K562 (cell line): ENCODE data around the gene GFI1B. TPM values are rescaled to one million over a fixed set of nuclear protein-coding genes. Genes with fewer than 3 reads are reported as not detected.

Source experiments
- ATAC-seq: fragments of 200-7000 bp; cut with Tn5 transposase; 3 replicates; pipeline ENCODE4 v1.9.1; 2020; ENCODE audit warnings: moderate library complexity
- BruUV-seq: library from RNA; stranded (reverse); fragments of 400-500 nt; replicated peaks from 2 replicates; lab custom pipeline; 2021; lab: Mats Ljungman, UMichigan
- CTCF ChIA-PET: fragments of 300-600 bp; formaldehyde crosslinking; extraction: SDS; loops from one replicate; lab custom pipeline; 2021; ENCODE audit warnings: low intra/inter-chr PET ratio; lab: Yijun Ruan, JAX
- POLR2A ChIA-PET: fragments of 300-600, 350-650 bp; sonication (Branson Sonifier 250); formaldehyde crosslinking; extraction: SDS; loops from one replicate; lab custom pipeline; 2021; ENCODE audit warnings: antibody characterized with exemption, inconsistent platforms; lab: Yijun Ruan, JAX
- DNase-seq, 4 experiments: peaks; one replicate each; pipeline versions ENCODE4 v3.0.0 to v3.0.0-alpha.2; 2011 to 2018; ENCODE audit warnings: low spot score in 3 of 4, mixed read lengths in 3 of 4; ENCODE audit errors: extremely low read depth in 1 of 4
- FAIRE-seq: peaks from 2 replicates; lab custom pipeline; 2011; peaks lifted over from hg19 to GRCh38; lab: Jason Lieb, UNC
- H2AFZ ChIP-seq: 2 replicates; pipeline ENCODE4 v1.6.0; 2011; ENCODE audit warnings: low read depth, low read length, control low read depth, inconsistent platforms
- H3K27ac ChIP-seq: fragments of 200-600 bp; 3 replicates; pipeline ENCODE4 v1.8.0; 2011; ENCODE audit warnings: low read depth, mild to moderate bottlenecking, control low read depth, inconsistent platforms, low read length, moderate library complexity, mixed read lengths; ENCODE audit errors: extremely low read depth
- H3K27me3 ChIP-seq, 2 experiments: fragments of 300-600 bp in 1 of 2; 2 replicates in 1 of 2; 3 replicates in 1 of 2; pipeline versions ENCODE4 v1.6.0 to v1.8.0; 2011; ENCODE audit warnings: inconsistent platforms in 2 of 2, low read length in 2 of 2, mild to moderate bottlenecking in 1 of 2, mixed read lengths in 1 of 2, moderate library complexity in 1 of 2; ENCODE audit not compliant: control insufficient read depth in 2 of 2, insufficient read depth in 2 of 2
- H3K36me3 ChIP-seq: fragments of 300-600 bp; 3 replicates; pipeline ENCODE4 v1.8.0; 2011; ENCODE audit warnings: mild to moderate bottlenecking, low read length, inconsistent platforms; ENCODE audit not compliant: control insufficient read depth, insufficient read depth
- H3K4me1 ChIP-seq, 2 experiments: fragments of 200-600 bp in 1 of 2; replicated peaks in 1 of 2; 2 replicates in 1 of 2; 3 replicates in 1 of 2; pipeline versions ENCODE4 v1.5.1 to v1.8.0; 2011; ENCODE audit warnings: inconsistent platforms in 2 of 2, low read length in 2 of 2, mild to moderate bottlenecking in 1 of 2, mixed read lengths in 1 of 2, moderate library complexity in 1 of 2; ENCODE audit not compliant: control insufficient read depth in 2 of 2, insufficient read depth in 2 of 2
- H3K4me2 ChIP-seq: 2 replicates; pipeline ENCODE4 v1.6.1; 2011; ENCODE audit warnings: low read length, control low read depth, inconsistent platforms, mixed read lengths; ENCODE audit not compliant: insufficient read depth
- H3K4me3 ChIP-seq: fragments of 200-600 bp; sonication (generic), shearing (Covaris generic); 2 replicates; pipeline ENCODE4 v1.5.1; 2016; ENCODE audit warnings: control low read depth, inconsistent platforms
- H3K79me2 ChIP-seq: fragments of 200-600 bp; 3 replicates; pipeline ENCODE4 v1.8.0; 2011; ENCODE audit warnings: low read length, inconsistent platforms; ENCODE audit not compliant: control insufficient read depth, insufficient read depth
- H3K9ac ChIP-seq, 2 experiments: 2 replicates each; pipeline versions ENCODE4 v1.6.0 to v1.6.1; 2011; ENCODE audit warnings: low read depth in 2 of 2, low read length in 2 of 2, control low read depth in 1 of 2, inconsistent platforms in 1 of 2, mild to moderate bottlenecking in 1 of 2, mixed read lengths in 1 of 2; ENCODE audit not compliant: insufficient read depth in 1 of 2
- H3K9me1 ChIP-seq: one replicate; pipeline ENCODE4 v1.6.0; 2011; ENCODE audit warnings: inconsistent platforms, mild to moderate bottlenecking, low read length, moderate library complexity; ENCODE audit not compliant: control insufficient read depth, insufficient read depth
- H3K9me3 ChIP-seq: replicated peaks from 2 replicates; pipeline ENCODE4 v1.5.1; 2011; ENCODE audit warnings: low read depth, low read length, inconsistent platforms; ENCODE audit not compliant: control insufficient read depth, insufficient read depth
- H4K20me1 ChIP-seq: replicated peaks from 2 replicates; pipeline ENCODE4 v1.6.1; 2011; ENCODE audit warnings: low read length, inconsistent platforms, mixed read lengths; ENCODE audit not compliant: control insufficient read depth, insufficient read depth
- ARID4B ChIP-seq: sonication (generic); formaldehyde crosslinking; IDR thresholded peaks from 2 replicates; pipeline ENCODE4 v1.8.0; 2022; ENCODE audit warnings: mild to moderate bottlenecking, missing genetic modification reagents
- CEBPG ChIP-seq, 3 experiments: fragments of 200-800 bp in 1 of 3; sonication (Bioruptor generic) in 1 of 3; sonication (generic) in 1 of 3; formaldehyde crosslinking in 1 of 3; IDR thresholded peaks in 2 of 3; conservative IDR thresholded peaks in 1 of 3; 2 replicates each; pipeline versions ENCODE4 v1.6.1 to v1.8.0; 2016 to 2022; ENCODE audit warnings: missing compliant biosample characterization in 2 of 3, missing genetic modification characterization in 2 of 3, mild to moderate bottlenecking in 1 of 3, missing genetic modification reagents in 1 of 3
- DMBX1 ChIP-seq: fragments of 250-450 bp; sonication (Bioruptor Pico); IDR thresholded peaks from 2 replicates; pipeline ENCODE4 v1.8.0; 2022; ENCODE audit warnings: inconsistent platforms, mild to moderate bottlenecking, moderate library complexity, borderline replicate concordance
- HEY1 ChIP-seq: fragments of 250-450 bp; sonication (Bioruptor Pico); IDR thresholded peaks from 2 replicates; pipeline ENCODE4 v1.5.0; 2020; ENCODE audit warnings: mild to moderate bottlenecking, moderate library complexity, borderline replicate concordance
- PHF8 ChIP-seq: fragments of 200-600 bp; sonication (generic); IDR thresholded peaks from 2 replicates; pipeline ENCODE4 v1.6.1; 2012; ENCODE audit warnings: mixed run types, mild to moderate bottlenecking, inconsistent platforms, low read length, moderate library complexity, borderline replicate concordance
- SUPT5H ChIP-seq: fragments of 450-650 bp; IDR thresholded peaks from 2 replicates; pipeline ENCODE4 v1.6.1; 2016
- ZNF24 ChIP-seq: fragments of 450-650 bp; IDR thresholded peaks from 2 replicates; pipeline ENCODE4 v1.6.1; 2016
- ZNF395 ChIP-seq: fragments of 200-800 bp; sonication (Bioruptor generic); IDR thresholded peaks from 2 replicates; pipeline ENCODE4 v1.6.1; 2017; ENCODE audit warnings: missing genetic modification characterization, missing compliant biosample characterization
- WGBS: fragments of 100-300 bp; shearing (Covaris generic); methylation state at CpG from one replicate; pipeline ENCODE4 v1.1.6; 2016; ENCODE audit warnings: low coverage, mixed read lengths; ENCODE audit not compliant: insufficient coverage; ENCODE audit errors: missing lambda C conversion rate; 5-methylcytosine and 5-hydroxymethylcytosine counted together
- in situ Hi-C: fragments of 300-500 bp; cut with MboI; formaldehyde crosslinking; loops from 4 replicates; pipeline ENCODE4 v1.15.0; 2018; ENCODE audit warnings: inconsistent platforms, mixed read lengths
- intact Hi-C: fragments of 100-400 bp; cut with micrococcal nuclease; formaldehyde crosslinking; loops from 2 replicates; pipeline ENCODE4 v1.14.2; 2022
- polyA plus RNA-seq, 8 experiments: library from polyadenylated mRNA; depleted of rRNA in 4 of 8; stranded (reverse) in 5 of 8; unstranded in 3 of 8; fragments of >200 nt; fragmentation: Nextera tagmentation in 2 of 8; fragmentation: Illumina TruSeq in 1 of 8; extraction: Ambion mirVana in 2 of 8; extraction: Trizol in 1 of 8; gene quantifications; 2 replicates each; pipeline versions ENCODE4 v1.2.1 to v1.2.3, GENCODE V29; 2011 to 2014; ENCODE audit warnings: inconsistent platforms in 1 of 8, missing spikeins in 1 of 8
- total RNA-seq, 7 experiments: library from RNA; depleted of rRNA in 6 of 7; stranded (reverse); fragments of >200 nt in 6 of 7; fragmentation: Illumina TruSeq in 2 of 7; extraction: Trizol in 2 of 7; gene quantifications; 2 replicates each; pipeline versions ENCODE4 v1.2.1 to v1.2.3, GENCODE V29; 2011 to 2021; ENCODE audit warnings: low replicate concordance in 1 of 7
- TF ChIP-seq, protein P1 (sequence below), 2 experiments: fragments of 200-800 bp in 1 of 2; sonication (Bioruptor generic) in 1 of 2; sonication (generic) in 1 of 2; formaldehyde crosslinking in 1 of 2; IDR thresholded peaks in 1 of 2; conservative IDR thresholded peaks in 1 of 2; 2 replicates each; pipeline versions ENCODE4 v1.5.0 to v1.6.1; 2016 to 2020; ENCODE audit warnings: missing compliant biosample characterization in 1 of 2, missing genetic modification characterization in 1 of 2, missing genetic modification reagents in 1 of 2
- TF ChIP-seq, protein P2 (sequence below): fragments of 250-450 bp; sonication (Bioruptor Pico); IDR thresholded peaks from 2 replicates; pipeline ENCODE4 v1.5.0; 2020; ENCODE audit warnings: mild to moderate bottlenecking

GFI1B gene
- total and polyA plus RNA-seq, 9 of the 15 experiments (the other 6 are each of a cell fraction or from before 2014, with no cell fraction given): 8.0 to 75.7 (median 34.5) TPM

GRCh38 chr9:132983491-132984201 is 5.2 kb downstream of the GFI1B start:
- ChIA-PET CTCF (no interaction called here), POLR2A (interaction anchor here (0.7 to 2.2 kb wide), 4 partner anchors 10 to 348 kb away, joined by 3 to 12 read pairs (median 8); no protein-coding TSS in a partner anchor)
- H3K27ac ChIP-seq: peak overlapping the region; percentile 85
- H3K27me3 ChIP-seq: no peaks in the 10 kb centered on the region
- peak overlapping the region; percentile 73 to 87 for H3K9ac ChIP-seq
- H3K4me1 ChIP-seq: peaks cover 45 to 71% of the 10 kb centered on the region in 2 experiments
- H3K9me1 ChIP-seq: peaks cover 4% of the 10 kb centered on the region
- ATAC-seq (no peak), FAIRE-seq (peak; percentile 6), DNase-seq (no peak)
- H3K4me3 ChIP-seq: peak overlapping the region; percentile 27; the same call in 1 of the 2 replicates
- in situ Hi-C loops (no loop called here), intact Hi-C loops (loop anchor here (2.0 kb wide), 1 partner anchor 21 kb away; no protein-coding TSS in a partner anchor)
- H3K79me2 ChIP-seq: peaks cover 85% of the 10 kb centered on the region
- WGBS: 34% methylated on average over 11 of the region's 11 CpGs
- H4K20me1 ChIP-seq: no peaks in the 10 kb centered on the region
- BruUV-seq: no TSS peak
- no peak overlapping the region for H2AFZ ChIP-seq
- H3K36me3 ChIP-seq: peaks cover 46% of the 10 kb centered on the region
- H3K9me3 ChIP-seq: no peaks in the 10 kb centered on the region
- peak overlapping the region; percentile 83 for H3K4me2 ChIP-seq
- TF ChIP-seq HEY1 (CRISPR knock-in tag) (no peak), ZNF395 (CRISPR knock-in tag) (0 out of 2 replicates have a peak, but pooled peaks have one; percentile 51), SUPT5H (no peak), DMBX1 (CRISPR knock-in tag) (peak; percentile 20; the same call in 1 of the 2 replicates), PHF8 (0 out of 2 replicates have a peak, but pooled peaks have one; percentile 1), CEBPG (CRISPR knock-in tag; IDR thresholded peaks at IDR 0.05) (no peak), CEBPG (tag; conservative IDR thresholded peaks at IDR 0.05 in 1 of 2, IDR thresholded peaks at IDR 0.05 in 1 of 2) (no peak), ZNF24 (peak; percentile 36; the same call in 1 of the 2 replicates), ARID4B (CRISPR knock-in tag) (peak; percentile 67; the same call in 1 of the 2 replicates)
- TF ChIP-seq, protein P1, sequence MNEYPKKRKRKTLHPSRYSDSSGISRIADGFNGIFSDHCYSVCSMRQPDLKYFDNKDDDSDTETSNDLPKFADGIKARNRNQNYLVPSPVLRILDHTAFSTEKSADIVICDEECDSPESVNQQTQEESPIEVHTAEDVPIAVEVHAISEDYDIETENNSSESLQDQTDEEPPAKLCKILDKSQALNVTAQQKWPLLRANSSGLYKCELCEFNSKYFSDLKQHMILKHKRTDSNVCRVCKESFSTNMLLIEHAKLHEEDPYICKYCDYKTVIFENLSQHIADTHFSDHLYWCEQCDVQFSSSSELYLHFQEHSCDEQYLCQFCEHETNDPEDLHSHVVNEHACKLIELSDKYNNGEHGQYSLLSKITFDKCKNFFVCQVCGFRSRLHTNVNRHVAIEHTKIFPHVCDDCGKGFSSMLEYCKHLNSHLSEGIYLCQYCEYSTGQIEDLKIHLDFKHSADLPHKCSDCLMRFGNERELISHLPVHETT (CRISPR knock-in tag; conservative IDR thresholded peaks at IDR 0.05 in 1 of 2, IDR thresholded peaks at IDR 0.05 in 1 of 2): 0 out of 4 replicates have a peak, but pooled peaks of 1 of the 2 experiments have one; percentile 17
- TF ChIP-seq, protein P2, sequence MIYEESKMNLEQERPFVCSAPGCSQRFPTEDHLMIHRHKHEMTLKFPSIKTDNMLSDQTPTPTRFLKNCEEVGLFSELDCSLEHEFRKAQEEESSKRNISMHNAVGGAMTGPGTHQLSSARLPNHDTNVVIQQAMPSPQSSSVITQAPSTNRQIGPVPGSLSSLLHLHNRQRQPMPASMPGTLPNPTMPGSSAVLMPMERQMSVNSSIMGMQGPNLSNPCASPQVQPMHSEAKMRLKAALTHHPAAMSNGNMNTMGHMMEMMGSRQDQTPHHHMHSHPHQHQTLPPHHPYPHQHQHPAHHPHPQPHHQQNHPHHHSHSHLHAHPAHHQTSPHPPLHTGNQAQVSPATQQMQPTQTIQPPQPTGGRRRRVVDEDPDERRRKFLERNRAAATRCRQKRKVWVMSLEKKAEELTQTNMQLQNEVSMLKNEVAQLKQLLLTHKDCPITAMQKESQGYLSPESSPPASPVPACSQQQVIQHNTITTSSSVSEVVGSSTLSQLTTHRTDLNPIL (CRISPR knock-in tag): no peak
